Muscle layer of duodenum (tissue), 2 donors: Measurements from ENCODE around the gene CASP1.
"Not testable (repeated sequence)": the region's sequence is repeated elsewhere in the genome, so short reads cannot be mapped to it uniquely, and the experiment has no call there.

Experiments used
- H3K27ac ChIP-seq: one replicate; pipeline ENCODE4 v1.7.0; 2013; ENCODE audit warnings: mild to moderate bottlenecking, low read length
- H3K27me3 ChIP-seq: one replicate; pipeline ENCODE4 v1.7.0; 2013; ENCODE audit warnings: low read depth, mild to moderate bottlenecking, control low read depth, low read length
- H3K36me3 ChIP-seq, 2 donors: one replicate each; pipeline ENCODE4 v1.7.0; 2013; ENCODE audit warnings: low read length in 2 of 2, control low read depth in 1 of 2, mild to moderate bottlenecking in 1 of 2; ENCODE audit not compliant: insufficient read depth in 2 of 2, control insufficient read depth in 1 of 2
- H3K4me1 ChIP-seq, 2 donors: one replicate each; pipeline ENCODE4 v1.7.0; 2013; ENCODE audit warnings: low read length in 2 of 2, mild to moderate bottlenecking in 2 of 2, control low read depth in 1 of 2, moderate library complexity in 1 of 2; ENCODE audit not compliant: insufficient read depth in 2 of 2, control insufficient read depth in 1 of 2
- H3K4me3 ChIP-seq, 2 donors: one replicate each; pipeline ENCODE4 v1.7.0; 2013; ENCODE audit warnings: low read length in 2 of 2, low read depth in 1 of 2, mild to moderate bottlenecking in 1 of 2
- H3K9me3 ChIP-seq, 2 donors: one replicate each; pipeline ENCODE4 v1.7.0; 2013; ENCODE audit warnings: low read length in 2 of 2, control low read depth in 1 of 2, mild to moderate bottlenecking in 1 of 2; ENCODE audit not compliant: control insufficient read depth in 1 of 2
- donor health status: healthy.

The CASP1 gene

DNA sequence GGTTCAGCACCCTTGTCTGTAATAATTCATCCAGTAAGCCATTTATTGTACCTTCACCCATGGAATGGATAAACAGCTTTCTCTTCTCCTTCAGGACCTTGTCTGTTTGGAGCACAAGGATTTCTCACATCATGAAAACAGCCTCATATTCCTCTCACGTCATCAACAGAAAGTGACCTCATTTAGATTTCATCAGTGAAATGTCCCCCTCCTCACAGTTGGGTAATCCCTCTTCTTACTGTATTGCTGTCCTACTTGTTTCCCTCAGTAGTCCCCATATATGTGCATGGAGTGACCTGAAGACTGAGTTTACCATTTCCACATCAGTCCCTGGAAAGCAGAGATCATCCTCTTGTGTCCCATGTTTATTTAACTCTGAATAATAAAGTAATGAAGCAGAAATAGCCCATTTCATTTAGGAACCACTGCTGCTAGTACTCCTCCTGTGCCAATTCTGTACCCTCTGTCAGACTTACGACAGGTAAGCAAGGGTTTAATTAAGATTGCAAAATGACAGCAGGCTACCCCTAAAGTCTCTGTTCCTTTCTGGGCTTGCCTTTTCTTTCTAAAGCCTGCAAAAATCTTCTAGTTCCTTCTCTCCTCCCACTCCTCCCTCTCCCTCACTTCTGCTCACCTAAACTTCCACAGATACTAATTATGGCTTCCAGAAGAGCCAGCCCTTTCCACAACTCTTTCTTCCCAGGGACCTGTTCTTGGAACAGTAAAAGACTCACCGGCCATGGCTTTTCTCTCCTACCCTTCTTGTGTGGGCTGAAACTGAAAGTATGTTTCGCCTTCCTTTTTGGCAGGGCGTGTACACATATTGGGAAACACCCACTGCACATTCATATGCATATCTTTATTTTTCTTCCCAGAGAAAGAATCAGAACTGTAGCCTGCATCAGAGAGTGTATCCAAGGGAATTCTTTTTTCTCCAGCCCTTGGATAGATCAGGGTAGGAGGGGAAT lies 9.9 kb upstream of the CASP1 start, which contains the start of gene CARD16:
TSS of gene CARD16 (minus strand) at position 779 of the 968 bp plus-strand sequence. CDS start at position 741, 38 bp downstream.
- H3K27me3 ChIP-seq, H3K9me3 ChIP-seq, H3K36me3 ChIP-seq: not testable (repeated sequence)
- H3K27ac ChIP-seq, result peak within 1 kb of the TSS; percentile 89
- H3K4me3 ChIP-seq, result peak within 1 kb of the TSS; percentile 46 to 65
- H3K4me1 ChIP-seq, result peaks cover 8 to 20% of the 10 kb centered on the region in 2 donors

DNA sequence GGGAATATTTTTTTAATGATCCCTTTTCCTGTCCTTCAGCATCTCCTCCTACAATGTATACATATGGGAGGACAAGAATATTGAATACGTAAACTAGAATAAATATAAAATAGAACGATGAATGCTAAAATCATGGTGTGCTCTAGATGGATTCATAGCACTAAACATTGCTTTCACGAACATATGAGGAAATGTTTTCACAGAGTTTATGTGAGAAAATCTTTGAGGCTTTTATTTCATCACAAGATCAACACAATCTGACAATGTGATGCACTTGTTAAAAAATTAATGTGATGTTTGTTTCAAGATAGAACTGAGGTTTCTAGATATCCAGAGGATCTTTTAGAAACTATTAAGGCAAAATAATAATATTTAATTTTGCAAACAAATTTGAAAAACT lies 7.2 kb upstream of the CASP1 start:
- no peak overlapping the region for H3K27ac ChIP-seq
- no peaks in the 10 kb centered on the region for H3K36me3 ChIP-seq
- H3K27me3 ChIP-seq, result no peaks in the 10 kb centered on the region
- peaks cover 8 to 17% of the 10 kb centered on the region in 2 donors for H3K4me1 ChIP-seq
- H3K4me3 ChIP-seq, result no peak overlapping the region
- no peaks in the 10 kb centered on the region for H3K9me3 ChIP-seq

- Histone ChIP-seq H3K27ac (no peak overlapping the region), H3K4me1 (peaks cover 0 to 4% of the 10 kb centered on the region in 2 donors), H3K36me3 (no peaks in the 10 kb centered on the region), H3K4me3 (no peak overlapping the region), H3K27me3 (no peaks in the 10 kb centered on the region), H3K9me3 (no peaks in the 10 kb centered on the region)
These were observed 5.8 kb upstream of the CASP1 start for GRCh38 chr11:105040703-105041102.

DNA sequence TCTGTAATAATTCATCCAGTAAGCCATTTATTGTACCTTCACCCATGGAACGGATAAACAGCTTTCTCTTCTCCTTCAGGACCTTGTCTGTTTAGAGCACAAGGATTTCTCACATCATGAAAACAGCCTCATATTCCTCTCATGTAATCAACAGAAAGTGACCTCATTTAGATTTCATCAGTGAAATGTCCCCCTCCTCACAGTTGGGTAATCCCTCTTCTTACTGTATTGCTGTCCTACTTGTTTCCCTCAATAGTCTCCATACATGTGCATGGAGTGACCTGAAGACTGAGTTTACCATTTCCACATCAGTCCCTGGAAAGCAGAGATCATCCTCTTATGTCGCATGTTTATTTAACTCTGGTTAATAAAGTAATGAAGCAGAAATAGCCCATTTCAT lies 556 bp downstream of the CASP1 start:
- not testable (repeated sequence) for H3K27me3 ChIP-seq, H3K4me1 ChIP-seq, H3K9me3 ChIP-seq
- peak overlapping the region; percentile 91 for H3K27ac ChIP-seq
- H3K4me3 ChIP-seq, result peak overlapping the region; percentile 61 to 72
- peaks cover 17 to 19% of the 10 kb centered on the region in 2 donors for H3K36me3 ChIP-seq

- Histone ChIP-seq H3K4me3 (peak overlapping the region; percentile 61 to 72), H3K36me3 (peaks cover 18 to 25% of the 10 kb centered on the region in 2 donors), H3K27me3 (no peaks in the 10 kb centered on the region), H3K4me1 (peaks cover 0 to 2% of the 10 kb centered on the region in 2 donors), H3K27ac (peak overlapping the region; percentile 91), H3K9me3 (no peaks in the 10 kb centered on the region)
These were observed 1.2 kb downstream of the CASP1 start for GRCh38 chr11:105033781-105034180.

- H3K36me3 ChIP-seq, result peaks cover 22 to 28% of the 10 kb centered on the region in 2 donors
- peak overlapping the region; percentile 61 to 72 for H3K4me3 ChIP-seq
- peak overlapping the region; percentile 91 for H3K27ac ChIP-seq
- H3K9me3 ChIP-seq, result no peaks in the 10 kb centered on the region
- H3K27me3 ChIP-seq, result no peaks in the 10 kb centered on the region
- H3K4me1 ChIP-seq, result peaks cover 0 to 2% of the 10 kb centered on the region in 2 donors
These were observed 1.6 kb downstream of the CASP1 start for GRCh38 chr11:105033343-105033742.

- Histone ChIP-seq H3K36me3 (peaks cover 22 to 33% of the 10 kb centered on the region in 2 donors), H3K27ac (peak overlapping the region; percentile 91), H3K4me3 (peak overlapping the region; percentile 61 to 72), H3K9me3 (no peaks in the 10 kb centered on the region), H3K4me1 (peaks cover 0 to 2% of the 10 kb centered on the region in 2 donors), H3K27me3 (no peaks in the 10 kb centered on the region)
These were observed 2.4 kb downstream of the CASP1 start for GRCh38 chr11:105032495-105032894.

DNA sequence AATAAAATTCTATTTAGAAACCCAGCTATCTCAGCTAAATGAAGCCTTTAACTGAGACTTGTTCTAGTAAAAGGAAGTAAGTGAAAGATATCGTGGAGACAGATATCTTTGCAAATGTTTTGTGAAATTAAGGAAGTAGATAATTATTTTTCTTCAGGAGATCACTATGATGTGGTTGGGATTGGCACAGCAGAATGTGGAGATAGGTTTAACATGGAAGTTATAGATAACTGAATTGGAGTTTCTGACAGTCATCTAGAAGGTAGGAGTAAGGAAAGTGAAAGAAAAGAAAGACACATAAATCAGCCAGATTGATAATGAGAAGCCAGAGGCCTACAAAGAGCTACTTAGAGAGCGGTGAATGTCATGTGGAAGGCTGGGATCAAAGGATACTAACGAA lies 7.3 kb downstream of the CASP1 start:
- H3K4me1 ChIP-seq, result no peaks in the 10 kb centered on the region
- no peaks in the 10 kb centered on the region for H3K9me3 ChIP-seq
- H3K27me3 ChIP-seq, result no peaks in the 10 kb centered on the region
- H3K36me3 ChIP-seq, result peaks cover 34 to 50% of the 10 kb centered on the region in 2 donors
- no peak overlapping the region for H3K4me3 ChIP-seq
- H3K27ac ChIP-seq, result no peak overlapping the region

- H3K9me3 ChIP-seq, result no peaks in the 10 kb centered on the region
- H3K4me1 ChIP-seq, result no peaks in the 10 kb centered on the region
- no peaks in the 10 kb centered on the region for H3K27me3 ChIP-seq
- H3K27ac ChIP-seq, result no peak overlapping the region
- H3K36me3 ChIP-seq, result peaks cover 18 to 32% of the 10 kb centered on the region in 2 donors
- H3K4me3 ChIP-seq, result no peak overlapping the region
These were observed 10.6 kb downstream of the CASP1 start for GRCh38 chr11:105024394-105024793.

GRCh38 chr11:105023003-105023402 lies 11.9 kb downstream of the CASP1 start, which contains the start of gene CASP5:
CASP5 (minus strand) TSS chr11:105023168; CDS start chr11:105023136, 32 bp downstream.
- Histone ChIP-seq H3K27me3 (no peaks in the 10 kb centered on the region), H3K4me1 (no peaks in the 10 kb centered on the region), H3K4me3 (no peak within 1 kb of the TSS)

DNA sequence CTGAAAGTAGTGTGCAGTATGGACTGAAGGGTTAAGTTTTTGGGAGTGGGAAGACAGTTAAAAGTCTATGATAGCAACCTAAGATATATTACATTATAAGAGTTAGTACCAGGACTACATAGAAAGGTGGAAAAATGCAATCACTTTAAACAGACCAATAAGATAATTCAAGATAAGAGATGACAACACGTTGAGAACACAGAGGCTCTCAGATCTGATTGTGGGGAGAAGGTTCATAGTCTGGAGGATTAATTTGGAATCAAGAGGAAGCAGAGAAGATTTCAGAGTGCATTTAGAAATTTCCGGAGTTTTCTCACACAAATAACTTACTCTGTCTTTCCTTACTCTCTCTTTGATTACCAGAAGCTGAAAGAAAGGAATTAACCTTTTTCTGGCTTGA lies 12.4 kb downstream of the CASP1 start:
- no peak overlapping the region for H3K27ac ChIP-seq
- no peaks in the 10 kb centered on the region for H3K9me3 ChIP-seq
- no peaks in the 10 kb centered on the region for H3K27me3 ChIP-seq
- H3K4me3 ChIP-seq, result no peak overlapping the region
- no peaks in the 10 kb centered on the region for H3K4me1 ChIP-seq
- H3K36me3 ChIP-seq, result peaks cover 12 to 18% of the 10 kb centered on the region in 2 donors

More at GRCh38 chr11:105023003-105023402, 11.9 kb downstream of the CASP1 start, which contains the start of gene CASP5:
- Histone ChIP-seq H3K36me3 (peaks cover 12 to 22% of the 10 kb centered on the region in 2 donors), H3K9me3 (no peaks in the 10 kb centered on the region), H3K27ac (no peak within 1 kb of the TSS)
